Left colon (tissue), 2 donors: ENCODE data around the gene CDH16. TPM values are rescaled to one million over a fixed set of nuclear protein-coding genes. Genes with fewer than 3 reads are reported as not detected.
A peak's percentile ranks its signal among the peaks of the same experiment; 100 is the strongest.

Source experiments
- ATAC-seq: fragments of 200-7000 bp; cut with Tn5 transposase; one replicate; pipeline ENCODE4 v1.9.1; 2020; ENCODE audit warnings: mild to moderate bottlenecking, moderate library complexity
- DNase-seq, 2 donors: peaks; one replicate each; pipeline ENCODE4 v3.0.0-alpha.2; 2020
- intact Hi-C, 2 donors: fragments of 100-400 bp; cut with DNase I in 1 of 2; cut with micrococcal nuclease in 1 of 2; formaldehyde crosslinking; loops; one replicate each; pipeline versions ENCODE4 v1.11.2 to v1.14.0; 2022; cut with DNase I, micrococcal nuclease
- total RNA-seq, 2 donors: library from RNA; stranded (reverse); fragmentation: NEBNext Ultra II Directional; extraction: Animal tissue kit (Norgen Biotek cat#: 25700); gene quantifications; one replicate each; pipeline ENCODE4 v1.2.1, GENCODE V29; 2021
- donor health status: DM: no; HTN: no; CAD: no.
- donor health status: DM: yes; HTN: yes; CAD: no.

The CDH16 gene
- total RNA-seq, 2 donors from 2014 or later, result 0.75 to 2.2 TPM

GRCh38 chr16:66862023-66862520 lies 56.6 kb downstream of the CDH16 start:
- DNase-seq, result no peak

GRCh38 chr16:66859397-66860068 lies 59.2 kb downstream of the CDH16 start:
- ATAC-seq, result no peak
- intact Hi-C loops, result loop anchor here in 1 of 2 donors (10.0 kb wide), 1 partner anchor 135 kb away; no protein-coding TSS in a partner anchor
- DNase-seq, result no peak

More at GRCh38 chr16:66862023-66862520, 56.6 kb downstream of the CDH16 start:
- ATAC-seq, result no peak
- intact Hi-C loops, result loop anchor here in 1 of 2 donors (10.0 kb wide), 1 partner anchor 137 kb away; no protein-coding TSS in a partner anchor

GRCh38 chr16:66858740-66859396 lies 59.8 kb downstream of the CDH16 start:
- ATAC-seq, result peak; percentile 31
- intact Hi-C loops, result no loop called here
- DNase-seq, result peak; percentile 2 to 21

Other genes with a start within 250 kb of the CDH16 start
- 100 to 1,000 TPM; 168 to 172 TPM for gene CMTM4, start 222.1 kb downstream of the CDH16 start, total RNA-seq
- gene DYNC1LI2, start 167.3 kb downstream of the CDH16 start, total RNA-seq, result 100 to 1,000 TPM; 165 to 171 TPM
- under 1 TPM in 1 of 2 donors, not detected in 1; 0.11 TPM for gene TERB1, start 117.3 kb downstream of the CDH16 start, total RNA-seq
- 10 to 100 TPM; 45.7 to 53.2 TPM for gene NAE1, start 87.9 kb downstream of the CDH16 start, total RNA-seq
- 100 to 1,000 TPM; 157 to 205 TPM for gene CA7, start 74.5 kb downstream of the CDH16 start, total RNA-seq
- 10 to 100 TPM; 16.7 to 28.6 TPM for gene PDP2, start 38.4 kb downstream of the CDH16 start, total RNA-seq
- 1 to 10 TPM; 3.9 to 4.4 TPM for gene RRAD, start 6.7 kb upstream of the CDH16 start, total RNA-seq
- 100 to 1,000 TPM in 1 of 2 donors, 10 to 100 TPM in 1; 82.7 to 109 TPM for gene CIAO2B, start 15.5 kb upstream of the CDH16 start, total RNA-seq
- 100 to 1,000 TPM; 566 to 624 TPM for gene CES2, start 16.6 kb upstream of the CDH16 start, total RNA-seq
- 100 to 1,000 TPM; 201 to 203 TPM for gene CES3, start 42.4 kb upstream of the CDH16 start, total RNA-seq
- gene CES4A, start 69.7 kb upstream of the CDH16 start, total RNA-seq, result 10 to 100 TPM in 1 of 2 donors, 1 to 10 TPM in 1; 6.6 to 12.1 TPM
- gene CBFB, start 110.3 kb upstream of the CDH16 start, total RNA-seq, result 10 to 100 TPM; 25.8 to 27.0 TPM
- 10 to 100 TPM; 11.3 to 13.9 TPM for gene PHAF1, start 191.1 kb upstream of the CDH16 start, total RNA-seq
- 1 to 10 TPM; 2.9 to 4.3 TPM for gene B3GNT9, start 232.1 kb upstream of the CDH16 start, total RNA-seq
- 10 to 100 TPM; 25.5 to 27.4 TPM for gene TRADD, start 241.0 kb upstream of the CDH16 start, total RNA-seq
- gene FBXL8, start 241.1 kb upstream of the CDH16 start, total RNA-seq, result 10 to 100 TPM; 20.2 to 23.0 TPM
- 10 to 100 TPM; 36.5 to 39.2 TPM for gene HSF4, start 245.9 kb upstream of the CDH16 start, total RNA-seq